Spleen (tissue), 11 donors: Measurements from ENCODE around the gene ZFP90. TPM values are rescaled to one million over a fixed set of nuclear protein-coding genes. Genes with fewer than 3 reads are reported as not detected.

Experiments
- DNase-seq: peaks from one replicate; pipeline ENCODE4 v3.0.0-alpha.2; 2020
- H3K27ac ChIP-seq, 8 donors: fragments of 200-600 bp; sonication (generic) in 7 of 8; 1 replicate in 4 of 8; 2 replicates in 4 of 8; pipeline versions ENCODE4 v1.5.0 to v1.8.0; 2016 to 2021; ENCODE audit warnings: inconsistent platforms in 4 of 8, mild to moderate bottlenecking in 4 of 8, moderate library complexity in 1 of 8
- H3K27me3 ChIP-seq, 7 donors: fragments of 200-600 bp; sonication (generic) in 6 of 7; replicated peaks in 1 of 7; 1 replicate in 4 of 7; 2 replicates in 3 of 7; pipeline versions ENCODE4 v1.5.0 to v1.8.0; 2016 to 2021; ENCODE audit warnings: inconsistent platforms in 3 of 7, mild to moderate bottlenecking in 1 of 7
- H3K36me3 ChIP-seq, 6 donors: fragments of 200-600 bp; sonication (generic) in 5 of 6; 1 replicate in 4 of 6; 2 replicates in 2 of 6; pipeline versions ENCODE4 v1.5.0 to v1.8.0; 2016 to 2021; ENCODE audit warnings: inconsistent platforms in 2 of 6
- H3K4me1 ChIP-seq, 6 donors: fragments of 200-600 bp; sonication (generic) in 5 of 6; 1 replicate in 3 of 6; 2 replicates in 3 of 6; pipeline versions ENCODE4 v1.5.0 to v1.8.0; 2016 to 2021; ENCODE audit warnings: inconsistent platforms in 3 of 6
- H3K4me3 ChIP-seq, 8 donors: fragments of 200-600 bp; sonication (generic) in 7 of 8; 1 replicate in 4 of 8; 2 replicates in 4 of 8; pipeline versions ENCODE4 v1.5.0 to v1.8.0; 2016 to 2021; ENCODE audit warnings: inconsistent platforms in 4 of 8, mild to moderate bottlenecking in 4 of 8, moderate library complexity in 2 of 8
- H3K9me3 ChIP-seq, 8 donors: fragments of 200-600 bp; sonication (generic) in 7 of 8; 1 replicate in 4 of 8; 2 replicates in 4 of 8; pipeline versions ENCODE4 v1.5.0 to v1.8.0; 2016 to 2021; ENCODE audit warnings: inconsistent platforms in 4 of 8
- POLR2A ChIP-seq, 3 donors: fragments of 450-650 bp; IDR thresholded peaks; one replicate each; pipeline ENCODE4 v1.5.1; 2017; ENCODE audit warnings: antibody characterized with exemption in 3 of 3, mild to moderate bottlenecking in 1 of 3
- POLR2AphosphoS5 ChIP-seq, 3 donors: sonication (generic); formaldehyde crosslinking; IDR thresholded peaks; one replicate each; pipeline ENCODE4 v1.5.1; 2017; ENCODE audit warnings: antibody characterized with exemption in 3 of 3
- WGBS, 5 donors: extraction: QIAGEN DNeasy Blood & Tissue Kit in 3 of 5; methylation state at CpG; one replicate each; pipeline versions ENCODE4 v1.1.5 to v1.1.7; 2013 to 2018; 5-methylcytosine and 5-hydroxymethylcytosine counted together
- intact Hi-C: fragments of 100-400 bp; cut with DNase I; formaldehyde crosslinking; loops from one replicate; pipeline ENCODE4 v1.15.0; 2023; ENCODE audit warnings: low total_unique reads
- polyA plus RNA-seq, 3 donors: library from polyadenylated mRNA; stranded (reverse); fragments of 200-250 nt; gene quantifications; one replicate each; pipeline ENCODE4 v1.2.1, GENCODE V29; 2013
- total RNA-seq, 7 donors: library from RNA; depleted of rRNA in 3 of 7; stranded (reverse); fragments of >200 nt in 3 of 7; fragmentation: NEBNext Ultra II Directional in 4 of 7; extraction: Animal tissue kit (Norgen Biotek cat#: 25700) in 4 of 7; gene quantifications; one replicate each; pipeline versions ENCODE4 v1.1.0 to v1.2.1, GENCODE V29; 2016 to 2021
- TF ChIP-seq, protein P1 (sequence below), 11 experiments: fragments of 200-600 bp in 7 of 11; fragments of 450-650 bp in 4 of 11; sonication (generic) in 4 of 11; IDR thresholded peaks in 8 of 11; conservative IDR thresholded peaks in 3 of 11; 1 replicate in 7 of 11; 2 replicates in 4 of 11; pipeline versions ENCODE4 v1.4.0 to v1.8.0; 2016 to 2021; ENCODE audit warnings: antibody characterized with exemption in 11 of 11, inconsistent platforms in 4 of 11, mild to moderate bottlenecking in 1 of 11
- donor health status: healthy with polysubstance abuse.
- donor health status: DM: no; HTN: no; CAD: no; lungs with moderate emphysema.
- donor health status: DM: no; HTN: no; CAD: no.
- donor health status: Bipolar disorder and iron deficiency.
- donor health status: healthy.
- donor health status: DM: no; HTN: no; CAD: no.
- donor health status: DM: yes; HTN: yes; CAD: no.

ZFP90 gene
- total and polyA plus RNA-seq, 10 donors: 7.3 to 53.1 (median 24.4) TPM

DNA sequence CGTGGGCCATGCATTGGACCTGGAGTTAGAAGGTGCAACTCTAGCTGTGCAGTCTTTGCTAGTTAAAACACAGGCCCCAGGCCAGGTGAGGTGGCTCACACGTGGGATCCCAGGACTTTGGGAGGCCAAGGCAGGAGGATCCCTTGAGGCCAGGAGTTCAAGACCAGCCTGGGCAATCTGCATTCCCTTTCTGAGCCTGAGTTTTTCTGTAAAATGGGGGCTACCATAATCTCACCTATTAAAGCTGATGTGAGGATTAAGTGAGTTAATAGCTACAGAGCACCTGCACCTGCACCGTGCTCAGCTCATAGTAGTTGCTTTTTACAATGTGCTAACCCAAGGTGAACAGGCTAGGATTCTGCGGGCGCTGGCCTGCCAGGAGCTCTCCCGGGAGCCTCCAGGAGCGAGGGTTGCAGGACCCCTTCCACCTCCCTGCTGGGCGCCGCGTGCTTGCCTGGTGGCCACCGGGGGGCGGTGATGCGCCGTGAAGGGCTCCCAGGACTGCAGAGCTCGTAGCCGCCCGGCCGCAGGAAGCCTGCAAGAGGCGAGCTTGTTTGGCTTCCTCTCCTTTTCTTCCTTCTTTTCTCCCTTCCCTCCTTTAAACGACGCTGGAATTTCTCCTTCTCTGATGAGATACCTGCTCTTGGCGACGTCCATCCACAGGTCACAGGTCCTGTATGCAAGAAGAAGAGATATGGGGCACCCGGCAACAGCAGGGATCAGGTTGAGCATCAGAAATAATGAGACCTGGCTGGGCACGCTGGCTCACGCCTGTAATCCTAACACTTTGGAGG, 51.3 kb downstream of the ZFP90 start:
- DNase-seq: peak; percentile 81
- peaks cover 0 to 5% (median 0%) of the 10 kb centered on the region in 7 donors for H3K27me3 ChIP-seq
- TF ChIP-seq, protein P1, sequence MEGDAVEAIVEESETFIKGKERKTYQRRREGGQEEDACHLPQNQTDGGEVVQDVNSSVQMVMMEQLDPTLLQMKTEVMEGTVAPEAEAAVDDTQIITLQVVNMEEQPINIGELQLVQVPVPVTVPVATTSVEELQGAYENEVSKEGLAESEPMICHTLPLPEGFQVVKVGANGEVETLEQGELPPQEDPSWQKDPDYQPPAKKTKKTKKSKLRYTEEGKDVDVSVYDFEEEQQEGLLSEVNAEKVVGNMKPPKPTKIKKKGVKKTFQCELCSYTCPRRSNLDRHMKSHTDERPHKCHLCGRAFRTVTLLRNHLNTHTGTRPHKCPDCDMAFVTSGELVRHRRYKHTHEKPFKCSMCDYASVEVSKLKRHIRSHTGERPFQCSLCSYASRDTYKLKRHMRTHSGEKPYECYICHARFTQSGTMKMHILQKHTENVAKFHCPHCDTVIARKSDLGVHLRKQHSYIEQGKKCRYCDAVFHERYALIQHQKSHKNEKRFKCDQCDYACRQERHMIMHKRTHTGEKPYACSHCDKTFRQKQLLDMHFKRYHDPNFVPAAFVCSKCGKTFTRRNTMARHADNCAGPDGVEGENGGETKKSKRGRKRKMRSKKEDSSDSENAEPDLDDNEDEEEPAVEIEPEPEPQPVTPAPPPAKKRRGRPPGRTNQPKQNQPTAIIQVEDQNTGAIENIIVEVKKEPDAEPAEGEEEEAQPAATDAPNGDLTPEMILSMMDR (IDR thresholded peaks at IDR 0.05 in 8 of 11, conservative IDR thresholded peaks at IDR 0.05 in 3 of 11): peak; percentile 43 to 81 (median 64)
- TF ChIP-seq POLR2AphosphoS5 (IDR thresholded peaks at IDR 0.05) (peak in 2 of 3 donors; percentile 49 to 67), POLR2A (IDR thresholded peaks at IDR 0.05) (no peak)
- peaks cover 0 to 9% (median 6%) of the 10 kb centered on the region in 6 donors for H3K4me1 ChIP-seq
- intact Hi-C loops: no loop called here
- H3K4me3 ChIP-seq: peak overlapping the region in 1 of 8 donors; percentile 6
- 16 to 20% (median 17%) methylated on average over 24 to 26 of the region's 26 CpGs for WGBS, 5 donors
- no peaks in the 10 kb centered on the region for H3K36me3 ChIP-seq
- H3K9me3 ChIP-seq: peaks cover 0 to 7% (median 0%) of the 10 kb centered on the region in 8 donors
- no peak overlapping the region for H3K27ac ChIP-seq

DNA sequence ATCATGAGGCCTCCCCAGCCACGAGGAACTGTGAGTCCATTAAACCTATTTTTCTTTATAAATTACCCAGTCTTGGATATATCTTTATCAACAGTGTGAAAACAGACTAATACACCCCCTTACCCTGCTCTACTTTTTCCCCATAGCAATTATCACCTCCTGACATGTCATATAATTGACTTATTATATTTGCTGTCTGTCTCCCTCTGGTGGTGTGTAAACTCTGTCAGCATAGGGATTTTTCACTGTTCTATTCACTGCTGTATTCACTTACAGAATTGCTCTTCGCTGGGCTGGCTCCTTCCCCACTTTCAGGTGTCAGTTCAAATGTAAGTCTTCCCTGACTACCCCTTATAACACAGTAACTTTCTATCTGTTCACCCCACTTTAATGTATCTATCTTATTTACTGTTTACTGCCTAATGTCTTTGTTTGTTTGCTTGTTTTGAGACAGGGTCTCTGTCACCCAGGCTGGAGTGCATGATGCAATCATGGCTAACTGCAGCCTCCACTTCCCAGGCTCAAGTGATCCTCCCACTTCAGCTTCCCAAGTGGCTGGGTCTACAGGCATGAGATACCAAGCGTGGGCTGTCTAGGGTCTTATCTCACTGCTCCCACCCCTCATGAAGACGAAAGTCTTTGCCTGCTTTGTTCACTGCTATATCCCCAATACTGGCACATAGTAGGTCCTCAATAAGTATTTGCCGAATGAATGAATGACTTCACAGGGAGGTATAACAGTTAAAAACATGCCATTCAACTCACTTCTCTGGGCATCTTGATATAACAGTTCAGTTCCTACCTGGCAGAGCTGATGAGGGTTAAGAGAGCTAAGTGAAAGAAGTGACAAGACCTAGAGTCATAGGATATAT, 53.6 kb downstream of the ZFP90 start:
- H3K4me3 ChIP-seq: no peak overlapping the region
- H3K27me3 ChIP-seq: peaks cover 0 to 5% (median 0%) of the 10 kb centered on the region in 7 donors
- intact Hi-C loops: no loop called here
- H3K36me3 ChIP-seq: no peaks in the 10 kb centered on the region
- DNase-seq: no peak
- 88 to 98% (median 90%) methylated on average over 5 of the region's 5 CpGs for WGBS, 5 donors
- H3K4me1 ChIP-seq: peaks cover 0 to 9% (median 6%) of the 10 kb centered on the region in 6 donors
- peaks cover 0 to 7% (median 0%) of the 10 kb centered on the region in 8 donors for H3K9me3 ChIP-seq
- H3K27ac ChIP-seq: no peak overlapping the region
- TF ChIP-seq POLR2AphosphoS5 (IDR thresholded peaks at IDR 0.05): no peak
- TF ChIP-seq, protein P1 (IDR thresholded peaks at IDR 0.05 in 8 of 11, conservative IDR thresholded peaks at IDR 0.05 in 3 of 11): peak in 6 of 11 experiments; percentile 16 to 33 (median 26)
- TF ChIP-seq POLR2A (IDR thresholded peaks at IDR 0.05): no peak

- Histone ChIP-seq H3K27ac (no peak overlapping the region), H3K27me3 (no peaks in the 10 kb centered on the region), H3K9me3 (peaks cover 0 to 7% (median 0%) of the 10 kb centered on the region in 8 donors), H3K4me3 (no peak overlapping the region), H3K4me1 (no peaks in the 10 kb centered on the region), H3K36me3 (no peaks in the 10 kb centered on the region)
- TF ChIP-seq, protein P1 (IDR thresholded peaks at IDR 0.05 in 8 of 11, conservative IDR thresholded peaks at IDR 0.05 in 3 of 11): no peak
- TF ChIP-seq POLR2A (IDR thresholded peaks at IDR 0.05) (no peak), POLR2AphosphoS5 (IDR thresholded peaks at IDR 0.05) (no peak)
- no peak for DNase-seq
- intact Hi-C loops: no loop called here
- 90 to 93% (median 92%) methylated on average over 6 of the region's 6 CpGs for WGBS, 5 donors
These were observed 57.2 kb downstream of the ZFP90 start for GRCh38 chr16:68596266-68596665.
